Stimulated activated CD8-positive, alpha-beta memory T cell treated with anti-CD3 and anti-CD28 coated beads, Interleukin-7, amount 100 ng/mL, for 4 hours (primary cell): Measurements from ENCODE around the gene CCDC12.
"Not testable (repeated sequence)": the region's sequence is repeated elsewhere in the genome, so short reads cannot be mapped to it uniquely, and the experiment has no call there.

Experiments
- DNase-seq, 2 donors: peaks; one replicate each; pipeline ENCODE4 v3.0.0-alpha.2; 2020; ENCODE audit warnings: low read depth in 2 of 2

The CCDC12 gene

DNA sequence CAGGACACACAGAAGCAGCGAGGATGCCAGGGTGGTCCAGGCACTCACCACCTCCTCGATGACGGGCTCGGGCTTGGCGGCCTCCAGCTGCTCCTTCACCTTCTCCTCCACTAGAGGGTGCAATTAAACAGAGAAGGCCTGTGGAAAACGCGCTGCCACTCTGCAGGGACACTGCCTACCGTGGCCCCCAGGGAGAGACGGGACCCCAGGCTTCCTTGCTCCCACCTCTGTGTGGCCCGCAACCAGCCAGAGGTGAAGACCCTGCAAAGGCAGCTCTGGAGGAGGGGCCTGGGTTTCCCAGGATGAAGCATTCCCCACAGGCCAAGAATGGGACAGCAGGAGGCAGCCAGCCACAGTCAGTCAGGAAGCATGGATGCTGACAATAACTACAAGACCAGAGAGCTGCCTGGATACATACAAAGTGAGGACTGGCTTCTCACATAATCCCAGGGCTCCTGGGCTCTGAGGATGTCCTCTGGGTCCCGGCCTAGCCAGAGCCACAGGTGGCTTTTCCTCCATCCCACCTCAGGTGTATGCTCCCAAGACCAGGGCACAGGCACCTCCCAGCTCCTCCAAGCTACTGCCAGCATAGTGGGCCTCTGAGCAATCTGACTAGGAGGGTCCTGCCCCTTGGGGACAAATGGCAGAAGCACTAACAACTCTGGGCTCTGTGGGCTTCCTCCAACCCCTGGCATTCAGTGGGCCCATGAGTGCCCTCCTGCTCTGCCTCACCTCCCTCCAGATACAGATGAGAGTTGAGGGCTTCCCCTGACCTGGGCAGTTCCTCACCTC, 52.8 kb downstream of the CCDC12 start:
- peak in 1 of 2 donors; percentile 21 for DNase-seq

DNA sequence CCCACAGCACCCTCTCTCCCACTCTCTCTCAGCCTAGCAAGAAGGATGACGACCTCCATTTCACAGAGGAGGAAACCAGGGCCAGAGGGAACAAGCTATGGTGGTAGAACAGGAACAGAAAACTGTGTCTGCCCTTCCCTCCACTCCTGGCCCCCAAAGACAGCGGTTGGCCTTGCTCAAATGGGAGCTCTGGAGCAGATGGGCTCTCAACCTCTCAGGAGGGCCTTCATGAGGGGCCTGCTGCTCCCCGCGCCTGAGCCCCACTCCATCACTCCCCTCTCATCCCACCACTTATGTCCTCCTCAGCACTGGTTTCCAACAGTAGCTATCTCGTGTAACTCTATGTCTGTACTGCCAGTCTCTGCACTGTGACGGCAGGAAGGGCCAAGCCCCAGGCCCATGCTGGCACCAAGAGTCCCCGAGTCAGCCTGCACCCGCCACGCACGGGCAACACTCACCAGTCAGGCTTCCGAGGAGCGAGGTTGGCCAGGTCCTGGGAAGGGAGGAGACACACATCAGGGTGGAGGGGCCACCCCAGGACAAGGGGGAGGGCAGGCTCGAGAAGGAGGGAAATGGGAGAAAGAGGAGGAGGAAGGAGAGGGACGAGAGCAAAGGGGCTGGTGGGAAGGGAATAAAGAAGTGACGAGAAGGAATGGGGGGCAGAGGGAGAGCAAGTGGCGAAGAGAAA, 53.5 kb downstream of the CCDC12 start:
- DNase-seq = no peak

DNA sequence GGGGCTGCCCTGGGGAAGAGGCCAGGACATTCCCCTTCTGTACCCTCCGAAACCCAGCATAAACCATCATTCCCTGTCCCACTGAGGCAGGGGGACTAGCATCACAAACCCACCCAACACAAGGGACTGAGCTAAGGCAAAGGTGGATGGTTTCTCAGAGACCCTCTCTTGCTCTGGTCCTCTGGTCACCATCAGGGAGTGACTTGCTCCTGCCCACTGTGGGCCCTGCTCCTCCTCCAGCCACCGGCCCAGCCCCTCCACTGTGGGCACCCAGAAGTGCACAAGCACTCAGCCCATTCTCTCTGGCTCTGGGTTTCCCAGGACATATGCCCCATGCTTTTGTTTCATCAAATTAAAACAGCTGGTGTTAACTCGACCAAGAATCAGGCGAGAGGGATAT, 54.1 kb downstream of the CCDC12 start:
- no peak for DNase-seq

DNA sequence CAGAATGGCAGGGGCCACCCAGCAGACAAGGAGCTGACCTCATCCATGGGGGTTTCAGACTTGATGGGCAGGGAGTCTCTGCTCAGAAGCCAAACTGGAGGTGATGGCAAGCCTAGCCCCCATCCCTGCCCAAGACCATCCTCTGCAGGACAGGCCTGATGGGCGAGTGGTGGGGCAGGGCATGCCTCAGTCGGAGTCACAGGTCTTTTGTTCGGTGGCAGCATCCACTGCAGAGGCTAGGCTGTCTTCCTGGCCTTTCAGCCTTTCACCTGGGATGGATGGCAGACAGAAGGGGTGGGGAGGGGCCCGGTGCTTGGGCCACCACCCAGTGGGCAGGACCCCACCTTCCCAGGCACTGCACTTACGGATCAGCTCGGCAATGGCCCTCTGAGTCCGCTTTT, 54.7 kb downstream of the CCDC12 start:
- DNase-seq = no peak

DNA sequence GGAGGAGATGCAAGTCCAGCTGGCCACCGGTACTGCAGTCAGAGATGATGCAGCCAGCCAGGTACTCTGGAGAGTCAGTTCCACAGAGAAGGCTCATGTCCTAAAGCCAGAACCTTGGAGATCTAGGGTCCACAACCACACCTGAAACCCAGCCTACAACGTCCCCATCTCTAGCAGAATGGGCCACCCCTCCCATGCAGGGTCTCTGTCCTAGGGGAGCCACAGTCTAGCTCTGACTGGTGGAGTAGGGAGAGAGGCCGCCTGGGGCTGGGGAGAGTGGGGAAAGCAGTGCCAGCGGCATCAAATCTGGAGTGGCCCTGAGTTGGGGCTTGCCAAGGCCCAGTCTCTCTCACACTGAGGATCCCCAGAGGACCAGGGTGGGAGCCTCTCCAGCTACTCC, 55.5 kb downstream of the CCDC12 start:
- DNase-seq = no peak

DNA sequence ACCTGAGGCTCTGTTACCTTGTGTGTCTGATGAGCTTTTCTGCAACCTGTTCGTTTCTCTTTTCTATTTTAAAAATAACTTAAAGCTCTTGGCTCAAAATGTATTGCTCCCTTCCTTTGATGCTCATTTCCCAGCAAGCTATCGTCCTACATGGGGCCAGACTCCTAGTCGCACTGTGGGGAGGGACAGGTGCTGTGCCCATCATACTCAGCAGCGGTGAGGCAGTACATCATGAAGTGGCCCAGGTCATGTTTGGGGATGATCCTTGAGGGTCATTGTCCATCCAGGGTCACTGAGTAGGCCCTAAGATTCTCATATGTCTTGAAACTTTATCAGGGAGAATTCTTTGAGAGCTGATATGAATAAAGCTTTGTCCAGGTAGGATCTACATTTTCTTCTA, 57.9 kb downstream of the CCDC12 start:
- DNase-seq = no peak

DNA sequence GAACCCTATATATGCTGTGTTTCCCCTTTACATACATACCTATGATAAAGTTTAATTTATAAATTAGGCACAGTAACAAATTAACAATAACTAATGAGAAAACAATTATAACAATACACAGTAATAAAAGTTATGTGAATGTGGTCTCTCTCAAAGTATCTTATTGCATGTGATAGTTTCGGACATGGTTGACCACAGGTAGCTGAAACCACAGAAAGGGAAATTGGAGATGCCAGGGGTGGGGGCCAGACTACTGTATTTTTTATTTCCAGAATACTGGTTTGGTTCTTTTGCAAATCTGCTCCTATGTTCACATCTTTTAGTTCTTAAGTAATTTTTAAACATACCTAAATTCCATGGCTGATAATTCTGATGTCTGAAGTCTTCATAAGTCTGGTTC, 58.3 kb downstream of the CCDC12 start:
- no peak for DNase-seq

DNA sequence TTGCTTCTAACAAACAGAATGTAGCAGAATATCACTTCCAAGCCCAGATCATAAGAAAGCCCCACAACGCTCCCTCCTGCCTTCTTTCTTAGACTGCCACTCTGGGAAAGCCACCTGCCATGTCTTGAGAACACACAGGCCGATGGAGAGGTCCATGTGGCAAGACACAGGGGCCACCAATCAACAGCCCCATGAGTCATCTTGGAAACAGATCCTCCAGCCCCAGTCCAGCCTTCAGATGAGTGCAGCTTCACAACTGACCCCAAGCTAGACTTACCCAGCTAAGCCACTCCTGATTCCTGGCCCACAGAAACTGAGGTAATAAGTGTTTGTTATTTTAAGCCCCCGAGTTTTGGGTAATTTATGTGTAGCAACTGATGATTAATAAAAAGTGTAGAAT, 59.3 kb downstream of the CCDC12 start:
- no peak for DNase-seq

DNA sequence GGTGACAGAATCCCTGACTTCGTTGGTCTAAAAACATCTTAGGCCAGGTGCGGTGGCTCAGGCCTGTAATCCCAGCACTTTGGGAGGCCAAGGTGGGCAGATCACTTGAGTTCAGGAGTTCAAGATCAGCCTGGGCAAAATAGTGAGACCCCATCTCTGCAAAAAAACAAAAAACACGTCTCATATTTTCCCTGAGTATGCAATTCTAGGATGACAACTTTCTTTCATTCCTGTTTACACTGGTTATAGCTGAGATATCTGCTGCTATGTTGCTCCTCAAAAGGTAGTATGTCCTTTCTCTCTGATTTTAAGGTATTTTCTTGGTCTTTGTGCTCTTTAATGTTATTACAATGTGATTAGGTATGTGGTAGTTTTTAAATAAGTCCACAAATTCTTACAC, 59.7 kb downstream of the CCDC12 start:
- no peak for DNase-seq

DNA sequence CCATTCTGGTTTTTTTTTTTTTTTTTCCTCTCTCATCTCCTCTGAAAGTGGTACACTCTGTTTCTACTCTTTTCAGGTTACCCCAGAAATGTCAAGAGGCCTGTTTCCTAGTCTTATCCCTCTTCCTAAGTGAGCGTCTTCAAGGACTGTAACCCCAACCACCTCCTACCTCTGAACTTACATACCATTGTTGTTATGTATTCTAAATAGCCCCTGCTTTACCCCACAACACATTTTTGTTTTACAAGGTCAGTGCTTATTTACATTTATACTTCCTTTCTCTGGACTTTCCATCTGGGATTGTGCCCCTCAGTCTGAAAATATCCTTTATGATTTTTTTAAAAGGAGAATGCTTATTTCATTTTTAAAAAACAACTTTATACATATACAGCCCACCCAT, 60.3 kb downstream of the CCDC12 start:
- DNase-seq = no peak

DNA sequence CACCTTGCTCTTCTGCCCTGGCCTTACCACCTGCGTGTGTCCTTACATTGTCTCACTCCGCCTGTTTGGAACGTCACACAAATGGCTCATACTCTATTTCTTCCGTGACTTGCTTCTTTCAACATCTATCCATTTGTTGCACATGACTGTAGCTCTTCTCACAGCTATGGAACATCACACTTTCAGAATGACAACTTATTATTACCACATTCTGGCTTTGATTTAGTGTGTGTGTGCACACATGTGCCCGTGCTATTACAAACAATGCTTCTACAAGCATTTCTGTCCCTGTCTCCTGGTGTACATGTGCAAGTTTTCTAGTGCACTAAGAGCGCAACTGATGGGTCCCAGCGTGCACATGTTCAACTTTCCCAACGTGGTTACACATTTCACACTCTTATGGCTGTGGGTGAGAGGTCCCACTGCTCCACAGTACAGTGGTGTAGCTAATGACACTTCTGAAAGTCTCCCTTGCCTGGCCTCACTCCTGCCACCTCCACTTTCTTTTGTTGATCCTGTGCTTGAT, 61.2 kb downstream of the CCDC12 start:
- DNase-seq = no peak

DNA sequence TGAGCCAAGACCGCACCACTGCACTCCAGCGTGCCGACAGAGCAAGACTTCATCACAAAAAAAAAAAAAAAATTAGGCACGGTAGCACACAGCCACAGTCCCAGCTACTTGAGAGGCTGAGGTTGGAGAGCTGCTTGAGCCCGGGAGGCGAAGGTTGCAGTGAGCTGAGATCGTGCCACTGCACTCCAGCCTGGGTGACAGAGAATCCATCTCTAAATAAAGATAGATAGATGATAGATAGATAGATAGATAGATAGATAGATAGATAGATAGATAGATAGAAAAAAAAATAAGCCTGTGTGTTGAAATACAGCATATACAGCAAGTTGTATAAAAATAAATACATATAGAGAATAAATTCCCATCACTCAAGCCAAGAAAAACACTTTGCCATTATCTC, 61.7 kb downstream of the CCDC12 start:
- DNase-seq = no peak

DNA sequence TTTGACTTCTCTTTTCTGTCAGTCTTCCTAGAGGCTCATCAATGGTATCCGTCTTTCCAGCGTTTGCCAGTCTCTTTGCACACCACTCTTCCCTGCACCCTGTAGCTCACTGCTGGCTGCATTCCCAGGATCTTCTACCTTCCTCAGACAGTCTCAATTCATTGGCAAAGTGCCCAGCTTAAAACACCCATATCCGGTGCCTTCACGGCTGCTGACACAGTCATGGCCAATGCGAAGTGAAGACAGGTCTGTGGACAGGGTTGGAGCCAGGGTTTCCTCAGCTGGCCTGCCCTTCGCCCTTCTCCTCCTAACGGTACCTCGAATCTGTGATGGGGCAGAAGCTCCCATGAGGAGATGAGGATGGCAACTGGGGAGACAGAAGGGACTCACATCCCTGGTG, 62.9 kb downstream of the CCDC12 start:
- no peak for DNase-seq

DNA sequence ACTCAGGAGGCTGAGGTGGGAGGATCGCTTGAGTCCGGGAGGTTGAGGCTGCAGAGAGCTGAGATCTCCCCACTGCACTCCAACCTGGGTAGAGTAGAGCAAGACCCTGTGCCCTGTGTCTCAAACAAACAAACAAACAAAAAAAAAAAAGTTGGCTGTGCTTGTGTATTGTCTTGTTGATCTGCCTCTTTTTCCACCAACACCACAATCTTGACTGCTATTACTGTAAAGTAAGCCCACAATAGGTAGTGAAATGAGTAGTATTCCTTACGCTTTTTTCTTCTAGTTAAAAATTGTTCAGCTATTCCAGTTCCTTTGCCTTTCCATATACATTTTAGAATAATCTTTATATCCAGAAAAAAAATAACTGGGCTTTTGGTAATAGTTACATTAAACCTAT, 63.6 kb downstream of the CCDC12 start:
- DNase-seq = no peak

DNA sequence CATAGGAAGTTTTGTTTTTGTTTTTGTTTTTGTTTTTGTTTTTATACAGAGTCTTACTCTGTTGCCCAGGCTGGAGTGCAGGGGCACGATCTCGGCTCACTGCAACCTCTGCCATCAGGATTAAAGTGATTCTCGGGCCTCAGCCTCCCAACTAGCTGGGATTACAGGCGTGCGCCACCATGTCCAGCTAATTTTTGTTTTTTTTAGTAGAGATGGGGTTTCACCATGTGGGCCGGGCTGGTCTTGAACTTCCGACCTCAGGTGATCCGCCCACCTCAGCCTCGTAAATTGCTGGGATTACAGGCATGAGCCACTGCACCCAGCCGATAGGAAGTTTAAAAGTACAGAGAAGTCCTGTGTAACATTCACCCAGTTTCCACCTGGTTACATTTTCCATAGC, 65.6 kb downstream of the CCDC12 start:
- DNase-seq = not testable (repeated sequence)

DNA sequence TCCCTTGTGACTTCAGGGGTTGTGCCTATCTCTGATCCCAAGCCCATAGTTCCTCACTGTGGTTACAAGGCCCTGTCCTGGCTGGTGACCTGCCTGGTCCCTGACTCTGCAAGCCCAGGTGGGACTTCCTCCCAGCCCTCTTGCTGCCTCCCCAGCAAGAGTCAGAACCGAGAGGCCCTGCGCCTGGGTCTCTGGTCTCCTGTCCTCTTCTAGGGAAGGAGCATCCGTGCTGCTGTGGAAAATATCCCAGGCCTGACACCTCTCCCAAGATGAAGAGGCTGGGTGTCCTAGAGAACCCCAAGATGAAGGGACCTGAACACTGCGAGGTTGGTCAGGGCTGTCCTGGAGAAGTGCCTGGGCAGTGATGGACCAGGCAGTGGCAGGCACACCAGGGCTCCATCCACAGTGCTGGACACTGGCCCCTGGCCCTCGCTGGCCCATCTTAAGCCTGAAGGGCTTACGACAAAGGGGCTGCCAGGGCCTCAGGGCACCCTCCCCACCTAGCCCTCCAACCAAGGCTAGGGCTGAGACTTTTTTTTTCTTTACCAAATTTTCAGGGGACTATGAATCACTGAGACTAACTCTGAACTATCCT, 66.3 kb downstream of the CCDC12 start:
- DNase-seq = no peak

DNA sequence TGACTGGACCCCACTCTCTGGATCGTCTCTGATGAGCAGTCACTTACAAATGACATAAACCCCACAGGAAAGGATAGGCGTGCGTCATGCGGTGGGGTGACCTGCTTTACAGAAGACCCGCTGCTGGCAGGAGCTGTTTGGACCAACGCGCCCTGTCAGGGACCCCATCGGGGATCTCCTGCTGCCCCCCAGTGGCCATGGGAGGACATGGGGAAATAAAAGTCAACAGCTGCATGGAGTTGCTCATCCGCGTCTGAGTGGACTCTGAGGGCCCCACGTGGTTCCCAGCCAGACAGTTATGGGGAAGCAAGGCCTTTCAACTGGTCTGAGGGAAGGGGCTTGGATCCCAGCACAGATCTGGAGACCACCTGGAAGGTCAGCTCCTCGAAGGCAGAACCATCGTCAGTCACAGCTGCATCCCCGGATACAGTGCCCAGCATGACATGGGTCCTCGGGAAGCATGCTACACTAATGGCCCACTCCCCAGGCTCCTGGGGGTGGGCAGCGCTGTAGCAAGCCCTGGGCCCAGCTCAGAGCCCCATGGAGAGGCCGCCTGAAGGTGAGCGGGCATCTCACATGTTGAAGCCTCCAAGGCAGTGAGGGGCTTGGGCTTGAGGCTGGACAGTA, 66.9 kb downstream of the CCDC12 start:
- peak; percentile 63 to 64 for DNase-seq

DNA sequence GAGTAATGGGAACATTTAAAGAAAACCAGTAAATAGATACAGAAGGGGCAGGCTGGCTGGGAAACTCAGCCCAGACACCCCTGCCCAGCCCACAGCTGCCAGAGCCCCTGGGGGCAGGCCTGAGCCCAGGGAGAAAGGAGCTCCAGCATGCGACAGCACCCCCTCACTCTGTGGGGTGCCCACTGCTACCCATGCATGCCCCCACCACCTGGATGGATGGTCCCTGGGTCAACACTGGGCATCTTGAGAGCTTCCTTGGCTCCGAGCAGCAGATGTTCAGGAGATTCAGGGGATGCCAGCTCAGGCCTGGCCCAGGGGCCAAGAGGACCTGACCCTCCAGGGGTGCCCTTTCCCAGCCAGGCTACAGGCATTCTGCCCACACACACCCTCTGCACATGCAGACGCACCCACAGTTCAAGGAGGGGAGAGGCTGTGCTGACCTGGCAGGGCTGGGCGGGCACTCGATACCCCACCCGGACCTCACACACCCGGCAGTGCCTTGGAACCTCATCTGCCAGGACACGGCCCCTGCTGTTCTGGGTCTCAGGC, 67.5 kb downstream of the CCDC12 start:
- DNase-seq = no peak

DNA sequence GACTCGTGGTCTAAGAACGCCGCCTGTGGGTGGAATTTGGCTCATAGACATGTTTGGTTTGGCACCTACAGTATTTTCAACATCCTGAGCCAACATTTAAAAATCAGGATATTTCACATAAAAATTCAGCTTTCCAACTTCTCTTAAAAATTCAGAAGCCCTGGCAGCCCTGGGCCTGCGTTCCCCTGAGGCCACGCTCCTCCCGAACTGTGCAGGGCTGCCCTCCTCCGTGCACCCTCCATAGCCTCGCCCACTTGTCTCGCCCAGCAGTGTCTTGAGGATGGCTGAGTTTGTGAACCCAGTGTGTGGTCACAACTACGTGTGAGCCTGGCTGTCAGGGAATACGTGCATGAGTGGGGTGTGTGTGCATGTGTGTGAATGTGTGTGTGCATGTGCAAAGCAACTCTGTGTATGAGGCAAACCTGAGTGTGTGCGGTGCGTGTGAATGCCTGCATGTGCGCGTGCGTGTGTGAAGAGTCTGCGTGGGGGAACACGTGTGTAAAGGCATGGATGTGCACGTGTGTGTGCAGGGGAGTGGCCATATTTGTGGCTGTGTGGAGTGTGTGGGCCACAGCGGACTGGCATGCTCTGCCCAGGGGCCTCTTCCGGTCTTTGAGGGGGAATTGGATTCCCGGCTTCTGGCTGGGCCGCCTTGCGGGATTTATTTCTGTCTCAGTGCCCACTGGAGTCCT, 68.1 kb downstream of the CCDC12 start:
- no peak for DNase-seq

DNA sequence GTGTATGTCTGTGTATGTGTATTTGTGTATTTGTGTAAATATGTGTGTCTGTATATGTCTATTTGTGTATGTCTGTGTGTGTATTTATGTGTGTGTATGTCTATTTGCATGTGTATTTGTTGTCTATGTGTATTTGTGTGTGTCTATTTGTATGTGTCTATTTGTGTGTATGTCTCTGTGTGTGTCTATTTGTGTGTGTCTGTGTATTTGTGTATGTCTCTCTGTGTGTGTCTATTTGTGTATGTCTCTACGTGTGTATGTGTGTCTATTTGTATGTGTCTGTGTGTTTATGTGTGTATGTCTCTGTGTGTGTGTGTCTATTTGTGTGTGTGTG, 68.6 kb downstream of the CCDC12 start:
- DNase-seq = no peak

DNA sequence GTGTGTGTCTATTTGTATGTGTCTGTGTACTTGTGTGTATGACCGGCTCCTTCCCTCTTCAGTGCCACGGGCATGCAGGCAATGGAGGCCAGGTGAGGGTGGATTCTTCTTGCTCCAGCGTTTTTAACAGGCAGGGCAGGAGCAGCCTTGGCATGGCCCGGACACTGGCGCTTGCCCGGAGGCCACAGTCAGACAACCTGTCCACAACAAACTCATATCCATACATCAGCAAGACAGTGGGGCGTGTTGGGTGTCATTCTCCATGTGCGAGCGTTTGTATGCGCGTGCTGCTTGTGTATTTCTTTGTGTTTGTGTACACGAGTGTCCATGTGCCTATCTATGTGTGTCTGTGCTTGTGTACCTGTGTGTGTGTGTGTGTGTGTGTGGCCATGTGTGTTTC, 69.3 kb downstream of the CCDC12 start:
- DNase-seq = no peak
